SK-N-SH (cell line): Measurements from ENCODE around the gene NKD1. TPM values are rescaled to one million over a fixed set of nuclear protein-coding genes. Genes with fewer than 3 reads are reported as not detected.

ENCODE experiments used
- CTCF ChIA-PET: fragments of 300-600, 350-600 bp; formaldehyde crosslinking; extraction: SDS; loops from one replicate; lab custom pipeline; 2021; lab: Yijun Ruan, JAX
- POLR2A ChIA-PET: fragments of 350-600 bp; sonication (Branson Sonifier 250); formaldehyde crosslinking; extraction: SDS; loops from one replicate; lab custom pipeline; 2020; ENCODE audit warnings: antibody characterized with exemption, inconsistent platforms; lab: Yijun Ruan, JAX
- DNase-seq: peaks from one replicate; pipeline ENCODE4 v3.0.0; 2012
- H2AFZ ChIP-seq: fragments of 200-600 bp; sonication (generic); 2 replicates; pipeline ENCODE4 v1.8.1; 2016; ENCODE audit warnings: antibody characterized with exemption, mild to moderate bottlenecking, low read depth
- H3F3A ChIP-seq: fragments of 200-600 bp; sonication (generic); replicated peaks from 2 replicates; pipeline ENCODE3; 2016; ENCODE audit warnings: antibody characterized with exemption, mild to moderate bottlenecking; ENCODE audit not compliant: insufficient read depth
- H3K27ac ChIP-seq, 2 experiments: fragments of 200-500 bp in 1 of 2; fragments of 200-600 bp in 1 of 2; sonication (Bioruptor generic) in 1 of 2; sonication (generic), shearing (Covaris generic) in 1 of 2; 2 replicates each; pipeline versions ENCODE4 v1.5.1 to v1.6.1; 2014 to 2016; ENCODE audit warnings: low read depth in 2 of 2, inconsistent platforms in 1 of 2, low read length in 1 of 2, mild to moderate bottlenecking in 1 of 2, mixed read lengths in 1 of 2
- H3K27me3 ChIP-seq: fragments of 200-600 bp; sonication (generic), shearing (Covaris generic); 2 replicates; pipeline ENCODE4 v1.6.1; 2016; ENCODE audit warnings: mixed run types; ENCODE audit not compliant: insufficient read depth
- H3K36me3 ChIP-seq, 2 experiments: fragments of 200-500 bp in 1 of 2; fragments of 200-600 bp in 1 of 2; sonication (Bioruptor generic) in 1 of 2; sonication (generic) in 1 of 2; replicated peaks in 1 of 2; 2 replicates each; pipeline versions ENCODE3 to v1.5.1; 2014 to 2016; ENCODE audit warnings: low read length in 1 of 2, mild to moderate bottlenecking in 1 of 2; ENCODE audit not compliant: insufficient read depth in 2 of 2, control insufficient read depth in 1 of 2
- H3K4me1 ChIP-seq, 2 experiments: fragments of 200-500 bp in 1 of 2; fragments of 200-600 bp in 1 of 2; sonication (Bioruptor generic) in 1 of 2; sonication (generic), shearing (Covaris generic) in 1 of 2; 2 replicates each; pipeline versions ENCODE4 v1.5.1 to v1.6.1; 2014 to 2016; ENCODE audit warnings: low read depth in 1 of 2, low read length in 1 of 2, mixed run types in 1 of 2; ENCODE audit not compliant: insufficient read depth in 2 of 2, control insufficient read depth in 1 of 2
- H3K4me2 ChIP-seq: fragments of 200-600 bp; sonication (generic), shearing (Covaris generic); 2 replicates; pipeline ENCODE4 v1.6.1; 2017; ENCODE audit warnings: mixed run types
- H3K4me3 ChIP-seq, 2 experiments: fragments of 200-500 bp in 1 of 2; fragments of 200-600 bp in 1 of 2; sonication (Bioruptor generic) in 1 of 2; sonication (generic), shearing (Covaris generic) in 1 of 2; 2 replicates each; pipeline versions ENCODE4 v1.5.1 to v1.8.1; 2014 to 2016; ENCODE audit warnings: low read depth in 2 of 2, inconsistent platforms in 1 of 2, low read length in 1 of 2, mild to moderate bottlenecking in 1 of 2, mixed read lengths in 1 of 2, moderate library complexity in 1 of 2
- H3K79me2 ChIP-seq: fragments of 200-600 bp; sonication (generic); 2 replicates; pipeline ENCODE4 v1.8.1; 2017; ENCODE audit warnings: mild to moderate bottlenecking; ENCODE audit not compliant: insufficient read depth
- H3K9ac ChIP-seq: fragments of 200-600 bp; sonication (generic); 2 replicates; pipeline ENCODE4 v1.6.1; 2017; ENCODE audit warnings: mixed run types
- H3K9me2 ChIP-seq: fragments of 200-600 bp; sonication (generic); 2 replicates; pipeline ENCODE4 v1.6.1; 2017; ENCODE audit warnings: mixed run types
- H3K9me3 ChIP-seq: fragments of 200-600 bp; sonication (generic); 2 replicates; pipeline ENCODE4 v1.6.1; 2017; ENCODE audit warnings: mixed run types, mild to moderate bottlenecking, moderate library complexity
- H4K20me1 ChIP-seq: fragments of 200-600 bp; sonication (generic); 2 replicates; pipeline ENCODE4 v1.6.1; 2017; ENCODE audit warnings: mild to moderate bottlenecking, mixed run types; ENCODE audit not compliant: insufficient read depth
- ELF1 ChIP-seq: IDR thresholded peaks from 2 replicates; pipeline ENCODE4 v1.4.0; 2012
- EZH2phosphoT487 ChIP-seq: fragments of 200-600 bp; sonication (generic); IDR thresholded peaks from 2 replicates; pipeline ENCODE4 v1.6.1; 2017; ENCODE audit warnings: low read depth, mixed run types, mild to moderate bottlenecking, antibody characterized with exemption, moderate library complexity, borderline replicate concordance
- FOSL2 ChIP-seq: IDR thresholded peaks from 2 replicates; pipeline ENCODE4 v1.4.0; 2012; ENCODE audit warnings: low read depth, mild to moderate bottlenecking, moderate library complexity, borderline replicate concordance
- FOXM1 ChIP-seq: IDR thresholded peaks from 2 replicates; pipeline ENCODE4 v1.4.0; 2012; ENCODE audit warnings: low read depth, mild to moderate bottlenecking
- GABPA ChIP-seq: IDR thresholded peaks from 2 replicates; pipeline ENCODE4 v1.4.0; 2012; ENCODE audit warnings: low read depth, mild to moderate bottlenecking
- GATA2 ChIP-seq: sonication (generic); formaldehyde crosslinking; IDR thresholded peaks from 2 replicates; pipeline ENCODE4 v1.5.0; 2020; ENCODE audit warnings: mild to moderate bottlenecking, missing genetic modification reagents
- JUND ChIP-seq: IDR thresholded peaks from 2 replicates; pipeline ENCODE4 v1.4.0; 2012
- MEF2A ChIP-seq: IDR thresholded peaks from 2 replicates; pipeline ENCODE4 v1.4.0; 2012; ENCODE audit warnings: low read depth, borderline replicate concordance
- MXI1 ChIP-seq: IDR thresholded peaks from 2 replicates; pipeline ENCODE4 v1.6.1; 2012; ENCODE audit warnings: mild to moderate bottlenecking, low read depth, low read length, improper control_type of control experiment
- NFIC ChIP-seq: IDR thresholded peaks from 2 replicates; pipeline ENCODE4 v1.4.0; 2012; ENCODE audit warnings: borderline replicate concordance
- NRF1 ChIP-seq: IDR thresholded peaks from 2 replicates; pipeline ENCODE4 v1.6.1; 2012; ENCODE audit warnings: low read depth, mild to moderate bottlenecking, low read length
- POLR2AphosphoS5 ChIP-seq: IDR thresholded peaks from 2 replicates; pipeline ENCODE4 v1.6.1; 2012; ENCODE audit warnings: low read depth, low read length
- RAD21 ChIP-seq: IDR thresholded peaks from 2 replicates; pipeline ENCODE4 v1.6.1; 2012; ENCODE audit warnings: mild to moderate bottlenecking, low read length
- RCOR1 ChIP-seq: fragments of 150-350 bp; IDR thresholded peaks from 2 replicates; pipeline ENCODE4 v1.6.1; 2017; ENCODE audit warnings: antibody characterized with exemption, low read length
- SMC3 ChIP-seq: IDR thresholded peaks from 2 replicates; pipeline ENCODE4 v1.6.1; 2012; ENCODE audit warnings: low read depth, low read length, improper control_type of control experiment
- TEAD4 ChIP-seq: IDR thresholded peaks from 2 replicates; pipeline ENCODE4 v1.4.0; 2012; ENCODE audit warnings: mild to moderate bottlenecking, borderline replicate concordance; ENCODE audit not compliant: insufficient read depth
- WGBS: methylation state at CpG from one replicate; pipeline ENCODE4 v1.1.6; 2017; ENCODE audit warnings: low lambda C conversion rate; 5-methylcytosine and 5-hydroxymethylcytosine counted together
- polyA plus RNA-seq, 3 experiments: library from polyadenylated mRNA; depleted of rRNA; stranded (reverse); fragments of >200 nt; gene quantifications; 2 replicates each; pipeline ENCODE4 v1.2.3, GENCODE V29; 2012
- TF ChIP-seq, protein P1 (sequence below): IDR thresholded peaks from 2 replicates; pipeline ENCODE4 v1.4.0; 2012; ENCODE audit warnings: low read depth, borderline replicate concordance
- TF ChIP-seq, protein P2 (sequence below): IDR thresholded peaks from 2 replicates; pipeline ENCODE4 v1.4.0; 2012; ENCODE audit warnings: low read depth
- TF ChIP-seq, protein P3 (sequence below): IDR thresholded peaks from 2 replicates; pipeline ENCODE4; 2012
- TF ChIP-seq, protein P4 (sequence below): fragments of 200-600 bp; sonication (generic); IDR thresholded peaks from 2 replicates; pipeline ENCODE4 v1.6.1; 2017; ENCODE audit warnings: antibody characterized with exemption, mild to moderate bottlenecking, moderate library complexity

The NKD1 gene
- polyA plus RNA-seq, 1 of the 3 experiments (the other 2 are of a cell fraction) = 0.02 TPM

DNA sequence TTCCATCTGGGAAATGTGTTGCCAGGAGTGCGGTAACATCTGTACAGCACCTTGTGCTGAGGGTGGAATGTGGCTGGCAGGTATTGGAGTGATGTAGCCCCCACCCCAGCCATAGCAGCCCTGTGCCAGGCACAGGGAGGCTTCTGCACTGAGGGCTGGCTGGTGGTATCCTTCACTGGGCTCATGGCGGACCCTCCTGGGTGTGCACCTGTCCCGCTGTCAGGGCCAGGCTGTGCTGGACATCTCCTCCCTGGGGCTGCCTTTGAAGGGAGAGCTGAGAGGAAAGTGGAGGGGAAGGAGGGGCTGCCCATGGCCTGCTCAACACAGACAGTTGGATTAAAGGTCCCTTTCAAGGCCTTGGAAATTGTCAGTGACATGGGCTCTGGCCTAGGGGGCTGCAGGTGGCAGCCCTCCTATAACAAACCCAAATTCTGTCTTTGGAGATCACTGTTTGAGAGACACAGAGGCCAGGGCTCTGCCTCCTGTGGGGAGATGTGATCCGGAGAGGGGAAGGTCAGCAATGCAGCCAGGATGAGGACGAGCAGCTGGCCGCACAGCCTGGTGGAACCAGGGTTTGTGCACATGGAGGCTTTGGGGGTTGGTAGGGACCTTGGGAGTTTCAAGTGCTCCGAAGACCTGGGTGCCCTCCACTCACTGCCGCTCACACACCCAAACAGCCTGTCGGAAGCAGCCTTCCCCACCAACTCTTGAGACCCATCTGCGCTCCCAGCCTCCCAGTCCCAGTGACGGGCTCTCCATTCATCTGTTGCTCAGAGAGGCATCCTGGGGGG, 22.8 kb downstream of the NKD1 start:
- TF ChIP-seq MEF2A (no peak), FOXM1 (no peak), TEAD4 (no peak), FOSL2 (no peak), GABPA (no peak), NRF1 (no peak), RAD21 (no peak), NFIC (no peak), SMC3 (no peak), JUND (no peak), EZH2phosphoT487 (no peak), MXI1 (no peak), POLR2AphosphoS5 (no peak), RCOR1 (no peak), ELF1 (no peak), GATA2 (CRISPR knock-in tag) (no peak)
- TF ChIP-seq, protein P1, sequence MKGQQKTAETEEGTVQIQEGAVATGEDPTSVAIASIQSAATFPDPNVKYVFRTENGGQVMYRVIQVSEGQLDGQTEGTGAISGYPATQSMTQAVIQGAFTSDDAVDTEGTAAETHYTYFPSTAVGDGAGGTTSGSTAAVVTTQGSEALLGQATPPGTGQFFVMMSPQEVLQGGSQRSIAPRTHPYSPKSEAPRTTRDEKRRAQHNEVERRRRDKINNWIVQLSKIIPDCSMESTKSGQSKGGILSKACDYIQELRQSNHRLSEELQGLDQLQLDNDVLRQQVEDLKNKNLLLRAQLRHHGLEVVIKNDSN = no peak
- TF ChIP-seq, protein P2, sequence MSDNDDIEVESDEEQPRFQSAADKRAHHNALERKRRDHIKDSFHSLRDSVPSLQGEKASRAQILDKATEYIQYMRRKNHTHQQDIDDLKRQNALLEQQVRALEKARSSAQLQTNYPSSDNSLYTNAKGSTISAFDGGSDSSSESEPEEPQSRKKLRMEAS = no peak
- TF ChIP-seq, protein P3, sequence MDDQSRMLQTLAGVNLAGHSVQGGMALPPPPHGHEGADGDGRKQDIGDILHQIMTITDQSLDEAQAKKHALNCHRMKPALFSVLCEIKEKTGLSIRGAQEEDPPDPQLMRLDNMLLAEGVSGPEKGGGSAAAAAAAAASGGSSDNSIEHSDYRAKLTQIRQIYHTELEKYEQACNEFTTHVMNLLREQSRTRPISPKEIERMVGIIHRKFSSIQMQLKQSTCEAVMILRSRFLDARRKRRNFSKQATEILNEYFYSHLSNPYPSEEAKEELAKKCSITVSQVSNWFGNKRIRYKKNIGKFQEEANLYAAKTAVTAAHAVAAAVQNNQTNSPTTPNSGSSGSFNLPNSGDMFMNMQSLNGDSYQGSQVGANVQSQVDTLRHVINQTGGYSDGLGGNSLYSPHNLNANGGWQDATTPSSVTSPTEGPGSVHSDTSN = no peak
- TF ChIP-seq, protein P4, sequence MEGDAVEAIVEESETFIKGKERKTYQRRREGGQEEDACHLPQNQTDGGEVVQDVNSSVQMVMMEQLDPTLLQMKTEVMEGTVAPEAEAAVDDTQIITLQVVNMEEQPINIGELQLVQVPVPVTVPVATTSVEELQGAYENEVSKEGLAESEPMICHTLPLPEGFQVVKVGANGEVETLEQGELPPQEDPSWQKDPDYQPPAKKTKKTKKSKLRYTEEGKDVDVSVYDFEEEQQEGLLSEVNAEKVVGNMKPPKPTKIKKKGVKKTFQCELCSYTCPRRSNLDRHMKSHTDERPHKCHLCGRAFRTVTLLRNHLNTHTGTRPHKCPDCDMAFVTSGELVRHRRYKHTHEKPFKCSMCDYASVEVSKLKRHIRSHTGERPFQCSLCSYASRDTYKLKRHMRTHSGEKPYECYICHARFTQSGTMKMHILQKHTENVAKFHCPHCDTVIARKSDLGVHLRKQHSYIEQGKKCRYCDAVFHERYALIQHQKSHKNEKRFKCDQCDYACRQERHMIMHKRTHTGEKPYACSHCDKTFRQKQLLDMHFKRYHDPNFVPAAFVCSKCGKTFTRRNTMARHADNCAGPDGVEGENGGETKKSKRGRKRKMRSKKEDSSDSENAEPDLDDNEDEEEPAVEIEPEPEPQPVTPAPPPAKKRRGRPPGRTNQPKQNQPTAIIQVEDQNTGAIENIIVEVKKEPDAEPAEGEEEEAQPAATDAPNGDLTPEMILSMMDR = no peak
- POLR2A ChIA-PET = no interaction called here
- H3K9me3 ChIP-seq = no peaks in the 10 kb centered on the region
- CTCF ChIA-PET = no interaction called here
- no peaks in the 10 kb centered on the region for H3K36me3 ChIP-seq
- no peaks in the 10 kb centered on the region for H3K27me3 ChIP-seq
- no peak overlapping the region for H3K4me3 ChIP-seq
- H2AFZ ChIP-seq = no peak overlapping the region
- H3K79me2 ChIP-seq = no peaks in the 10 kb centered on the region
- no peaks in the 10 kb centered on the region for H3F3A ChIP-seq
- no peak overlapping the region for H3K9ac ChIP-seq
- no peaks in the 10 kb centered on the region for H3K9me2 ChIP-seq
- no peak overlapping the region for H3K27ac ChIP-seq
- no peak overlapping the region for H3K4me2 ChIP-seq
- WGBS = 51% methylated on average over 8 of the region's 11 CpGs
- DNase-seq = no peak
- peaks cover 0 to 5% of the 10 kb centered on the region in 2 experiments; a peak in 1 of 4 replicates for H3K4me1 ChIP-seq
- H4K20me1 ChIP-seq = no peaks in the 10 kb centered on the region
